Keratinocyte (primary cell): ENCODE measurements around the gene HDAC9. TPM values are rescaled to one million over a fixed set of nuclear protein-coding genes. Genes with fewer than 3 reads are reported as not detected.

Source experiments
- DNase-seq: peaks from one replicate; pipeline ENCODE4 v3.0.0-alpha.2; 2011; ENCODE audit warnings: low read depth, missing footprints, low spot score
- FAIRE-seq: peaks from 2 replicates; lab custom pipeline; 2011; peaks lifted over from hg19 to GRCh38; lab: Jason Lieb, UNC
- H2AFZ ChIP-seq: 2 replicates; pipeline ENCODE4 v1.6.0; 2012; ENCODE audit warnings: low read length, control low read depth, inconsistent platforms; ENCODE audit not compliant: control insufficient read depth
- H3K27ac ChIP-seq: 2 replicates; pipeline ENCODE4 v1.5.1; 2011; ENCODE audit warnings: low read length; ENCODE audit not compliant: control insufficient read depth, insufficient read depth
- H3K27me3 ChIP-seq: 3 replicates; pipeline ENCODE4 v1.6.0; 2011; ENCODE audit warnings: low read length; ENCODE audit not compliant: control insufficient read depth, insufficient read depth; ENCODE audit errors: extremely low read depth
- H3K36me3 ChIP-seq, 2 experiments: 2 replicates in 1 of 2; 3 replicates in 1 of 2; pipeline ENCODE4 v1.5.1; 2011; ENCODE audit warnings: low read length in 2 of 2, mild to moderate bottlenecking in 1 of 2; ENCODE audit not compliant: control insufficient read depth in 2 of 2, insufficient read depth in 2 of 2; ENCODE audit errors: extremely low read depth in 1 of 2
- H3K4me1 ChIP-seq: 3 replicates; pipeline ENCODE4 v1.5.1; 2011; ENCODE audit warnings: low read length; ENCODE audit not compliant: control insufficient read depth, insufficient read depth; ENCODE audit errors: extremely low read depth
- H3K4me2 ChIP-seq: 3 replicates; pipeline ENCODE4 v1.6.0; 2011; ENCODE audit warnings: low read depth, low read length; ENCODE audit not compliant: control insufficient read depth, insufficient read depth; ENCODE audit errors: extremely low read depth
- H3K4me3 ChIP-seq, 3 experiments: fragments of 200-600 bp in 1 of 3; sonication (generic) in 1 of 3; 2 replicates in 2 of 3; 3 replicates in 1 of 3; pipeline ENCODE4 v1.5.1; 2011 to 2016; ENCODE audit warnings: low read length in 3 of 3, mild to moderate bottlenecking in 3 of 3, control low read depth in 2 of 3, inconsistent platforms in 1 of 3, low read depth in 1 of 3, mixed read lengths in 1 of 3, mixed run types in 1 of 3, moderate library complexity in 1 of 3; ENCODE audit not compliant: control insufficient read depth in 2 of 3, insufficient read depth in 2 of 3; ENCODE audit errors: extremely low read depth in 1 of 3
- H3K79me2 ChIP-seq: 2 replicates; pipeline ENCODE4 v1.6.0; 2012; ENCODE audit warnings: low read length; ENCODE audit not compliant: control insufficient read depth, insufficient read depth
- H3K9ac ChIP-seq: 3 replicates; pipeline ENCODE4 v1.6.0; 2011; ENCODE audit warnings: low read length; ENCODE audit not compliant: control insufficient read depth, insufficient read depth; ENCODE audit errors: extremely low read depth
- H3K9me1 ChIP-seq: 3 replicates; pipeline ENCODE4 v1.6.0; 2011; ENCODE audit warnings: low read length; ENCODE audit not compliant: control insufficient read depth, insufficient read depth; ENCODE audit errors: extremely low read depth
- H3K9me3 ChIP-seq: 2 replicates; pipeline ENCODE4 v1.5.1; 2012; ENCODE audit warnings: low read depth, low read length; ENCODE audit not compliant: control insufficient read depth
- H4K20me1 ChIP-seq: 3 replicates; pipeline ENCODE4 v1.6.0; 2011; ENCODE audit warnings: low read length; ENCODE audit not compliant: control insufficient read depth, insufficient read depth; ENCODE audit errors: extremely low read depth
- EZH2 ChIP-seq: IDR thresholded peaks from one replicate; pipeline ENCODE4 v1.6.1; 2012; ENCODE audit warnings: inconsistent platforms, mild to moderate bottlenecking, low read length, moderate library complexity
- dilution Hi-C: fragments of 300-500 bp; cut with MboI; formaldehyde crosslinking; loops from one replicate; pipeline ENCODE4 v1.7.0; 2020; ENCODE audit warnings: low sequenced_read_pairs; ENCODE audit not compliant: extremely low pct_ligation_motif_present
- polyA plus RNA-seq, 5 experiments: library from polyadenylated mRNA; depleted of rRNA in 3 of 5; stranded (reverse) in 3 of 5; stranded (forward) in 1 of 5; unstranded in 1 of 5; fragments of >200 nt; gene quantifications; 1 replicate in 1 of 5; 2 replicates in 3 of 5; 3 replicates in 1 of 5; pipeline versions ENCODE4 v1.2.1 to v1.2.3, GENCODE V29; 2011 to 2012; ENCODE audit warnings: missing spikeins in 2 of 5, low read depth in 1 of 5, low replicate concordance in 1 of 5
- TF ChIP-seq, protein P1 (sequence below), 3 experiments: IDR thresholded peaks in 1 of 3; conservative IDR thresholded peaks in 1 of 3; optimal IDR thresholded peaks in 1 of 3; 2 replicates in 2 of 3; 3 replicates in 1 of 3; pipeline versions ENCODE3 to v1.5.1; 2011; ENCODE audit warnings: low read length in 3 of 3, mild to moderate bottlenecking in 3 of 3, moderate library complexity in 2 of 3, control low read depth in 1 of 3, inconsistent platforms in 1 of 3; ENCODE audit not compliant: insufficient read depth in 2 of 3; ENCODE audit errors: extremely low read depth in 1 of 3

Gene HDAC9
- polyA plus RNA-seq, 1 donor (not counting 4 experiments of a cell fraction or from before 2014, with no cell fraction given): 24.6 TPM

DNA sequence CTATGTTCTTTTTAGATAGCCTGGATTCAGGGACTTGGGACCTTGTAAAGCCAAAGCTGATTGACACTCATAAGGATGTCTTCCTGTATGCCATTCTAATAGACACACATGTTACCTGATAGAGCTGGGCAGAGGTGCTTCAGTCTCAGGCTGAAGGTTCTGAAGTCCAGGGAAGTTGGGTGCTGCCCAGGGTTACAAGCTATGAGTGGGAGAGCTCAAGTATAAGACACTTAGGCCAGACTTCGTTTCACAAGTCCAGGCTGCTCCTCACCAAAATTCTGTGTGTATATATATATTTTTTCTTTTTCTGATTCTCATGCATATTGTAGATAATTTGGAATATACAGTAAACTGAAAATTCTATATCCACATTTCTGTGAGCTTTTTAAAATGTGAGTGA is 144.2 kb downstream of the HDAC9 start:
- dilution Hi-C loops: no loop called here
- Histone ChIP-seq H3K4me3 (no peak overlapping the region), H3K36me3 (peaks cover 0 to 8% of the 10 kb centered on the region in 2 experiments), H3K9me1 (no peaks in the 10 kb centered on the region), H4K20me1 (no peaks in the 10 kb centered on the region), H2AFZ (no peak overlapping the region), H3K4me2 (no peak overlapping the region), H3K9ac (no peak overlapping the region), H3K27ac (no peak overlapping the region), H3K27me3 (no peaks in the 10 kb centered on the region), H3K79me2 (no peaks in the 10 kb centered on the region), H3K4me1 (no peaks in the 10 kb centered on the region), H3K9me3 (no peaks in the 10 kb centered on the region)
- FAIRE-seq: no peak
- no peak for DNase-seq
- no peak for TF ChIP-seq EZH2
- TF ChIP-seq, protein P1, sequence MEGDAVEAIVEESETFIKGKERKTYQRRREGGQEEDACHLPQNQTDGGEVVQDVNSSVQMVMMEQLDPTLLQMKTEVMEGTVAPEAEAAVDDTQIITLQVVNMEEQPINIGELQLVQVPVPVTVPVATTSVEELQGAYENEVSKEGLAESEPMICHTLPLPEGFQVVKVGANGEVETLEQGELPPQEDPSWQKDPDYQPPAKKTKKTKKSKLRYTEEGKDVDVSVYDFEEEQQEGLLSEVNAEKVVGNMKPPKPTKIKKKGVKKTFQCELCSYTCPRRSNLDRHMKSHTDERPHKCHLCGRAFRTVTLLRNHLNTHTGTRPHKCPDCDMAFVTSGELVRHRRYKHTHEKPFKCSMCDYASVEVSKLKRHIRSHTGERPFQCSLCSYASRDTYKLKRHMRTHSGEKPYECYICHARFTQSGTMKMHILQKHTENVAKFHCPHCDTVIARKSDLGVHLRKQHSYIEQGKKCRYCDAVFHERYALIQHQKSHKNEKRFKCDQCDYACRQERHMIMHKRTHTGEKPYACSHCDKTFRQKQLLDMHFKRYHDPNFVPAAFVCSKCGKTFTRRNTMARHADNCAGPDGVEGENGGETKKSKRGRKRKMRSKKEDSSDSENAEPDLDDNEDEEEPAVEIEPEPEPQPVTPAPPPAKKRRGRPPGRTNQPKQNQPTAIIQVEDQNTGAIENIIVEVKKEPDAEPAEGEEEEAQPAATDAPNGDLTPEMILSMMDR (optimal IDR thresholded peaks at IDR 0.05 in 1 of 3, IDR thresholded peaks at IDR 0.05 in 1 of 3, conservative IDR thresholded peaks at IDR 0.05 in 1 of 3; ENCODE audit: extremely low read depth in 1 of 3, insufficient read depth in 2 of 3, low read length in 3 of 3): no peak

DNA sequence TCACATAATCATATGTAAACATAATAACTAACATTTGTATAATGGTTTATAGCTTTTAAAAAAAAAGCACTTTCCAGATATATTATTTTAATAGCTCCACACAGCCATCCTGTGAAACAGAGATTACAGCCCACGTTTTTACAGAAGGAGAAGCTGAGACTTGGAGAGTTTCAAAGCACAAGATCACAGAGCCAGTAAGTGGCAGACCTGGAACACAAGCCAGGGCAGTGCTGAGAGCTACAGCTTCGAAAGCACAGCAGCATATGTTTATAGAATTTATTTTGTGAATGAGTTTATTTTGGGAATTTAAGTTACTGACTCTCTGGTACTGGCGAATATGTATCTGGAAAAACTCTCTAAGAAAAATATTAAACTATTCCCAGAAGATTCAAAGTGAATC is 149.4 kb downstream of the HDAC9 start:
- no peaks in the 10 kb centered on the region for H3K79me2 ChIP-seq
- no peak overlapping the region for H3K27ac ChIP-seq
- no peak overlapping the region for H3K4me3 ChIP-seq
- no peaks in the 10 kb centered on the region for H4K20me1 ChIP-seq
- peaks cover 2 to 14% of the 10 kb centered on the region in 2 experiments for H3K36me3 ChIP-seq
- H3K4me2 ChIP-seq: no peak overlapping the region
- DNase-seq (no peak), FAIRE-seq (no peak)
- TF ChIP-seq, protein P1 (optimal IDR thresholded peaks at IDR 0.05 in 1 of 3, IDR thresholded peaks at IDR 0.05 in 1 of 3, conservative IDR thresholded peaks at IDR 0.05 in 1 of 3; ENCODE audit: extremely low read depth in 1 of 3, insufficient read depth in 2 of 3, low read length in 3 of 3): no peak
- no peak for TF ChIP-seq EZH2
- no peak overlapping the region for H2AFZ ChIP-seq
- H3K27me3 ChIP-seq: no peaks in the 10 kb centered on the region
- dilution Hi-C loops: no loop called here
- no peak overlapping the region for H3K9ac ChIP-seq
- H3K9me3 ChIP-seq: no peaks in the 10 kb centered on the region
- H3K9me1 ChIP-seq: no peaks in the 10 kb centered on the region
- H3K4me1 ChIP-seq: no peaks in the 10 kb centered on the region
